ENCODE data around the gene ABCC3.

Gene ABCC3

GRCh38 chr17:50691550-50692447, 57.1 kb downstream of the ABCC3 start:
- peaks cover 9% of the 10 kb centered on the region; the same call in 1 of the 2 replicates for H3F3A ChIP-seq (ENCODE audit: control insufficient read depth, insufficient read depth)

GRCh38 chr17:50692448-50693035, 57.9 kb downstream of the ABCC3 start:
- no peaks in the 10 kb centered on the region for H3K4me1 ChIP-seq (ENCODE audit: control insufficient read depth, low read length)
- H3K4me3 ChIP-seq (ENCODE audit: low read length): no peak overlapping the region
- peaks cover 9% of the 10 kb centered on the region; the same call in 1 of the 2 replicates for H3F3A ChIP-seq (ENCODE audit: control insufficient read depth, insufficient read depth)
- H3K9me2 ChIP-seq (replicated peaks; ENCODE audit: control insufficient read depth, low read length): no peaks in the 10 kb centered on the region
- no peaks in the 10 kb centered on the region for H3K27me3 ChIP-seq (ENCODE audit: control insufficient read depth, low read length)
- no peaks in the 10 kb centered on the region for H3K79me2 ChIP-seq (ENCODE audit: control insufficient read depth, low read length)
- peaks cover 50% of the 10 kb centered on the region for H3K36me3 ChIP-seq (ENCODE audit: control insufficient read depth, low read length)
- H3K27ac ChIP-seq (ENCODE audit: low read depth, low read length): no peak overlapping the region
- H4K20me1 ChIP-seq (ENCODE audit: control insufficient read depth, insufficient read depth, low read depth, low read length): no peaks in the 10 kb centered on the region
- TF ChIP-seq EZH2phosphoT487 (IDR thresholded peaks at IDR 0.05; ENCODE audit: borderline replicate concordance, low read length) (no peak), CTCF (IDR thresholded peaks at IDR 0.05; ENCODE audit: low read depth, low read length, poor library complexity, severe bottlenecking) (no peak)
- no peaks in the 10 kb centered on the region for H3K9me3 ChIP-seq (ENCODE audit: control insufficient read depth, insufficient read depth, low read length)
- no peak overlapping the region for H3K4me2 ChIP-seq (ENCODE audit: low read length)

More at GRCh38 chr17:50691550-50692447, 57.1 kb downstream of the ABCC3 start:
- Histone ChIP-seq H3K36me3 (ENCODE audit: control insufficient read depth, low read length) (peaks cover 42% of the 10 kb centered on the region), H3K27ac (ENCODE audit: low read depth, low read length) (no peak overlapping the region), H3K9me2 (replicated peaks; ENCODE audit: control insufficient read depth, low read length) (no peaks in the 10 kb centered on the region), H3K4me1 (ENCODE audit: control insufficient read depth, low read length) (no peaks in the 10 kb centered on the region), H3K4me2 (ENCODE audit: low read length) (no peak overlapping the region), H3K79me2 (ENCODE audit: control insufficient read depth, low read length) (no peaks in the 10 kb centered on the region), H4K20me1 (ENCODE audit: control insufficient read depth, insufficient read depth, low read depth, low read length) (no peaks in the 10 kb centered on the region), H3K4me3 (ENCODE audit: low read length) (no peak overlapping the region), H3K27me3 (ENCODE audit: control insufficient read depth, low read length) (no peaks in the 10 kb centered on the region), H3K9me3 (ENCODE audit: control insufficient read depth, insufficient read depth, low read length) (no peaks in the 10 kb centered on the region)
- TF ChIP-seq EZH2phosphoT487 (IDR thresholded peaks at IDR 0.05; ENCODE audit: borderline replicate concordance, low read length) (no peak), CTCF (IDR thresholded peaks at IDR 0.05; ENCODE audit: low read depth, low read length, poor library complexity, severe bottlenecking) (no peak)

GRCh38 chr17:50693036-50693682, 58.5 kb downstream of the ABCC3 start:
- H3K4me3 ChIP-seq (ENCODE audit: low read length): no peak overlapping the region

More at GRCh38 chr17:50693036-50693682, 58.5 kb downstream of the ABCC3 start:
- Histone ChIP-seq H4K20me1 (ENCODE audit: control insufficient read depth, insufficient read depth, low read depth, low read length) (no peaks in the 10 kb centered on the region), H3K4me2 (ENCODE audit: low read length) (no peak overlapping the region), H3K27ac (ENCODE audit: low read depth, low read length) (no peak overlapping the region), H3K27me3 (ENCODE audit: control insufficient read depth, low read length) (no peaks in the 10 kb centered on the region), H3K4me1 (ENCODE audit: control insufficient read depth, low read length) (no peaks in the 10 kb centered on the region), H3K36me3 (ENCODE audit: control insufficient read depth, low read length) (peaks cover 54% of the 10 kb centered on the region), H3K9me2 (replicated peaks; ENCODE audit: control insufficient read depth, low read length) (no peaks in the 10 kb centered on the region), H3F3A (ENCODE audit: control insufficient read depth, insufficient read depth) (peaks cover 9% of the 10 kb centered on the region; the same call in 1 of the 2 replicates), H3K9me3 (ENCODE audit: control insufficient read depth, insufficient read depth, low read length) (no peaks in the 10 kb centered on the region), H3K79me2 (ENCODE audit: control insufficient read depth, low read length) (no peaks in the 10 kb centered on the region)
- TF ChIP-seq CTCF (IDR thresholded peaks at IDR 0.05; ENCODE audit: low read depth, low read length, poor library complexity, severe bottlenecking) (no peak), EZH2phosphoT487 (IDR thresholded peaks at IDR 0.05; ENCODE audit: borderline replicate concordance, low read length) (no peak)

Measured in DOHH2 (cell line).